B cell (primary cell): ENCODE results near the gene EXOC4. TPM values are rescaled to one million over a fixed set of nuclear protein-coding genes. Genes with fewer than 3 reads are reported as not detected.

Source experiments
- ATAC-seq: fragments of 200-7000 bp; cut with Tn5 transposase; one replicate; pipeline ENCODE4 v1.10.0; 2021; ENCODE audit warnings: low read depth, mild to moderate bottlenecking, moderate number of reproducible peaks, moderate library complexity
- CTCF ChIA-PET: fragments of 350-600 bp; sonication (Branson Sonifier 250); formaldehyde crosslinking; loops from one replicate; lab custom pipeline; 2021; ENCODE audit warnings: antibody characterized with exemption, inconsistent platforms; lab: Charles Lee
- POLR2A ChIA-PET: fragments of 350-600 bp; sonication (Branson Sonifier 250); formaldehyde crosslinking; loops from one replicate; lab custom pipeline; 2021; ENCODE audit warnings: antibody characterized with exemption; lab: Charles Lee
- DNase-seq: peaks from one replicate; pipeline ENCODE4 v3.0.0; 2013
- H2AFZ ChIP-seq: 2 replicates; pipeline ENCODE4 v1.6.1; 2012; ENCODE audit warnings: mild to moderate bottlenecking, low read depth, low read length; ENCODE audit not compliant: insufficient read depth, poor library complexity, severe bottlenecking
- H3K27ac ChIP-seq, 2 donors: 1 replicate in 1 of 2; 2 replicates in 1 of 2; pipeline ENCODE4 v1.5.1; 2012 to 2013; ENCODE audit warnings: low read length in 2 of 2, mild to moderate bottlenecking in 2 of 2, moderate library complexity in 1 of 2
- H3K27me3 ChIP-seq, 4 experiments: fragments of 200-600 bp in 1 of 4; sonication (generic) in 1 of 4; replicated peaks in 1 of 4; 1 replicate in 2 of 4; 2 replicates in 2 of 4; pipeline versions ENCODE4 v1.6.1 to v1.7.0; 2013 to 2016; ENCODE audit warnings: low read length in 3 of 4, mild to moderate bottlenecking in 2 of 4, mixed read lengths in 1 of 4, moderate library complexity in 1 of 4; ENCODE audit not compliant: insufficient read depth in 4 of 4, control insufficient read depth in 3 of 4; ENCODE audit errors: control extremely low read depth in 1 of 4
- H3K36me3 ChIP-seq, 2 experiments: replicated peaks in 1 of 2; 1 replicate in 1 of 2; 2 replicates in 1 of 2; pipeline versions ENCODE4 v1.6.1 to v1.7.1; 2013; ENCODE audit warnings: low read length in 1 of 2; ENCODE audit not compliant: insufficient read depth in 2 of 2, control insufficient read depth in 1 of 2; ENCODE audit errors: control extremely low read depth in 1 of 2, extremely low read depth in 1 of 2
- H3K4me1 ChIP-seq, 2 donors: fragments of 200-600 bp in 1 of 2; sonication (generic) in 1 of 2; 1 replicate in 1 of 2; 2 replicates in 1 of 2; pipeline versions ENCODE4 v1.5.1 to v1.6.1; 2013 to 2017; ENCODE audit warnings: low read length in 2 of 2; ENCODE audit not compliant: control insufficient read depth in 2 of 2, insufficient read depth in 2 of 2
- H3K4me2 ChIP-seq: replicated peaks from 2 replicates; pipeline ENCODE3; 2012; ENCODE audit warnings: mild to moderate bottlenecking, low read depth, low read length; ENCODE audit not compliant: poor library complexity, severe bottlenecking
- H3K4me3 ChIP-seq, 5 experiments: fragments of 200-600 bp in 1 of 5; sonication (generic) in 1 of 5; 1 replicate in 3 of 5; 2 replicates in 2 of 5; pipeline versions ENCODE4 v1.5.1 to v1.7.0; 2011 to 2016; ENCODE audit warnings: low read length in 4 of 5, mild to moderate bottlenecking in 4 of 5, low read depth in 2 of 5, control low read depth in 1 of 5, moderate library complexity in 1 of 5; ENCODE audit not compliant: insufficient read depth in 1 of 5; ENCODE audit errors: control extremely low read depth in 1 of 5, extremely low read depth in 1 of 5
- H3K79me2 ChIP-seq: fragments of 200-600 bp; sonication (generic); one replicate; pipeline ENCODE4 v1.6.0; 2016; ENCODE audit warnings: low read length; ENCODE audit not compliant: control insufficient read depth, insufficient read depth
- H3K9ac ChIP-seq: fragments of 200-600 bp; sonication (generic); 2 replicates; pipeline ENCODE4 v1.6.1; 2017; ENCODE audit warnings: mild to moderate bottlenecking, low read length, moderate library complexity
- H3K9me3 ChIP-seq, 3 donors: one replicate each; pipeline versions ENCODE4 v1.6.1 to v1.7.1; 2013; ENCODE audit warnings: low read length in 2 of 3; ENCODE audit not compliant: control insufficient read depth in 2 of 3, insufficient read depth in 1 of 3; ENCODE audit errors: control extremely low read depth in 1 of 3
- H4K20me1 ChIP-seq: 2 replicates; pipeline ENCODE4 v1.6.0; 2012; ENCODE audit warnings: mild to moderate bottlenecking, low read length; ENCODE audit not compliant: insufficient read depth, control insufficient read depth, poor library complexity, severe bottlenecking
- H3K27ac Mint-ChIP-seq: one replicate; pipeline ENCODE4 v1.8.0; 2021; ENCODE audit warnings: mixed read lengths
- H3K27me3 Mint-ChIP-seq: one replicate; pipeline ENCODE4 v1.8.0; 2021; ENCODE audit warnings: mixed read lengths
- H3K4me1 Mint-ChIP-seq: one replicate; pipeline ENCODE4 v1.8.0; 2021; ENCODE audit warnings: mixed read lengths
- H3K4me3 Mint-ChIP-seq: one replicate; pipeline ENCODE4 v1.8.0; 2021; ENCODE audit warnings: mixed read lengths
- H3K9me3 Mint-ChIP-seq: one replicate; pipeline ENCODE4 v1.8.0; 2022; ENCODE audit warnings: mixed read lengths; ENCODE audit not compliant: insufficient read depth
- EZH2 ChIP-seq: IDR thresholded peaks from 2 replicates; pipeline ENCODE4 v1.6.1; 2012; ENCODE audit warnings: borderline replicate concordance, low read depth, mild to moderate bottlenecking, moderate library complexity, low read length; ENCODE audit not compliant: insufficient read depth, poor library complexity, severe bottlenecking
- WGBS: methylation state at CpG from one replicate; pipeline ENCODE4 v1.1.5; 2013; ENCODE audit warnings: missing lambda C conversion rate; ENCODE audit not compliant: insufficient coverage; 5-methylcytosine and 5-hydroxymethylcytosine counted together
- intact Hi-C: fragments of 100-400 bp; cut with micrococcal nuclease; formaldehyde crosslinking; loops from one replicate; pipeline ENCODE4 v1.10.0; 2022
- polyA plus RNA-seq: library from polyadenylated mRNA; depleted of rRNA; stranded (reverse); fragments of >200 nt; gene quantifications from 2 replicates; pipeline ENCODE4 v1.2.3, GENCODE V29; 2012
- total RNA-seq, 2 donors: library from RNA; stranded (reverse); fragments of 120-200 nt in 1 of 2; gene quantifications; 1 replicate in 1 of 2; 2 replicates in 1 of 2; pipeline versions ENCODE4 v1.2.3 to v1.2.4, GENCODE V29; 2013 to 2022
- TF ChIP-seq, protein P1 (sequence below): fragments of 200-600 bp; IDR thresholded peaks from one replicate; pipeline ENCODE4 v1.8.0; 2022; ENCODE audit warnings: antibody characterized with exemption, mild to moderate bottlenecking

The EXOC4 gene
- total and polyA plus RNA-seq, 2 donors (not counting 1 experiment from before 2014, with no cell fraction given) = 16.7 to 135 TPM

DNA sequence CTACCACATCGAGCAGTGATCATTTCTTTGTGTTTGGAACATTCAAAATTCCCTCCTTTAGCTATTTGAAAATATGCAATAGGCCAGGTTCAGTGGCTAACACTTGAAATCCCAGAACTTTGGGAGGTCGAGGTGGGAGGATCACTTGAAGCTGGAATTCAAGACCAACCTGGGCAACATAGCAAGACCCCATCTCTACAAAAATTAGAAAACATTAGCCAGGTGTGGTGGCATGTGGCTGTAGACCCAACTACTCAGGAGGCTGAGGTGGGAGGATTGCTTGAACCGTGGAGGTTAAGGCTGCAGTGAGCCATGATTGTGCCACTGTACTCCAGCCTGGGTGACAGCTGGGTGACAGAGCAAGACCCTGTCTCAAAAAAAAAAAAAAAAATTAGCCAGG lies 15.3 kb upstream of the EXOC4 start:
- Histone ChIP-seq H3K27me3 (peaks cover 0 to 4% (median 1%) of the 10 kb centered on the region in 4 experiments), H2AFZ (no peak overlapping the region), H4K20me1 (no peaks in the 10 kb centered on the region), H3K27ac (no peak overlapping the region), H3K79me2 (no peaks in the 10 kb centered on the region), H3K4me2 (no peak overlapping the region), H3K4me3 (no peak overlapping the region), H3K4me1 (no peaks in the 10 kb centered on the region), H3K36me3 (no peaks in the 10 kb centered on the region), H3K9ac (no peak overlapping the region), H3K9me3 (no peaks in the 10 kb centered on the region)
- TF ChIP-seq EZH2 = no peak
- TF ChIP-seq, protein P1, sequence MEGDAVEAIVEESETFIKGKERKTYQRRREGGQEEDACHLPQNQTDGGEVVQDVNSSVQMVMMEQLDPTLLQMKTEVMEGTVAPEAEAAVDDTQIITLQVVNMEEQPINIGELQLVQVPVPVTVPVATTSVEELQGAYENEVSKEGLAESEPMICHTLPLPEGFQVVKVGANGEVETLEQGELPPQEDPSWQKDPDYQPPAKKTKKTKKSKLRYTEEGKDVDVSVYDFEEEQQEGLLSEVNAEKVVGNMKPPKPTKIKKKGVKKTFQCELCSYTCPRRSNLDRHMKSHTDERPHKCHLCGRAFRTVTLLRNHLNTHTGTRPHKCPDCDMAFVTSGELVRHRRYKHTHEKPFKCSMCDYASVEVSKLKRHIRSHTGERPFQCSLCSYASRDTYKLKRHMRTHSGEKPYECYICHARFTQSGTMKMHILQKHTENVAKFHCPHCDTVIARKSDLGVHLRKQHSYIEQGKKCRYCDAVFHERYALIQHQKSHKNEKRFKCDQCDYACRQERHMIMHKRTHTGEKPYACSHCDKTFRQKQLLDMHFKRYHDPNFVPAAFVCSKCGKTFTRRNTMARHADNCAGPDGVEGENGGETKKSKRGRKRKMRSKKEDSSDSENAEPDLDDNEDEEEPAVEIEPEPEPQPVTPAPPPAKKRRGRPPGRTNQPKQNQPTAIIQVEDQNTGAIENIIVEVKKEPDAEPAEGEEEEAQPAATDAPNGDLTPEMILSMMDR = no peak
- no peaks in the 10 kb centered on the region for H3K4me1 Mint-ChIP-seq
- CTCF ChIA-PET = interaction anchor here (0.6 to 1.5 kb wide), 2 partner anchors 10 to 23 kb away, joined by 3 to 6 read pairs; no protein-coding TSS in a partner anchor
- no peaks in the 10 kb centered on the region for H3K9me3 Mint-ChIP-seq
- DNase-seq (no peak), ATAC-seq (no peak)
- H3K27ac Mint-ChIP-seq = no peak overlapping the region
- WGBS = 80% methylated on average over 1 of the region's 3 CpGs
- intact Hi-C loops = no loop called here
- H3K4me3 Mint-ChIP-seq = no peak overlapping the region
- POLR2A ChIA-PET = no interaction called here
- H3K27me3 Mint-ChIP-seq = peaks cover 25% of the 10 kb centered on the region

DNA sequence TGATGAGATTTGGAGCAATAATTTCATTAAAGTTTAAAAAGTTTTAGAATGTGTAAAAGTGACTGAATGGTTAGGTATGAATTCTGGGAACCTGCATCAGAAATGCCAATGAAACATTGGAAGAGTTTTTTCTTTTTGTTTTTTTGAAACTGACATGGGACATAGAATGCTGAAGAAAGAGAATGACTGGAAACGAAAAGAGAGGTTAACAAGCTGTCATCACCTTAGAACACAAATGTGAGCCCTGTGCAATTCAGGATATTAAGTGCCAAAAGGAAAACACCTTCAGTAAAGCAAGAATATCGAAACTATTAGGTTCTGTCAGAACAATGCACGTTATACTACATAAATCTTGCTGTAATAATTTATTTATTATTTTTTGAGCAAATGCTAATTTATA lies 12.6 kb upstream of the EXOC4 start:
- Histone ChIP-seq H3K4me1 (no peaks in the 10 kb centered on the region), H3K27ac (no peak overlapping the region), H3K4me3 (no peak overlapping the region), H3K9me3 (peaks cover 0 to 1% (median 0%) of the 10 kb centered on the region in 3 donors), H3K36me3 (no peaks in the 10 kb centered on the region), H3K79me2 (no peaks in the 10 kb centered on the region), H4K20me1 (no peaks in the 10 kb centered on the region), H2AFZ (no peak overlapping the region), H3K27me3 (peaks cover 0 to 5% (median 2%) of the 10 kb centered on the region in 4 experiments), H3K4me2 (no peak overlapping the region), H3K9ac (no peak overlapping the region)
- TF ChIP-seq, protein P1 = no peak
- Mint-ChIP-seq H3K9me3 (no peaks in the 10 kb centered on the region), H3K27me3 (peaks cover 16% of the 10 kb centered on the region), H3K4me3 (no peak overlapping the region), H3K4me1 (no peaks in the 10 kb centered on the region), H3K27ac (no peak overlapping the region)
- ATAC-seq (no peak), DNase-seq (no peak)
- POLR2A ChIA-PET = no interaction called here
- WGBS = no CpG with 5 or more reads among the region's 3 CpGs
- CTCF ChIA-PET = no interaction called here
- intact Hi-C loops = no loop called here
